OCI-LY3 (cell line): ENCODE results near the gene KHDC4.

Experiments
- CTCF ChIP-seq: fragments of 200-600, 300-600 bp; sonication (generic); IDR thresholded peaks from 2 replicates; pipeline ENCODE4 v1.5.1; 2014; ENCODE audit warnings: antibody characterized with exemption, low read length, low read depth
- EZH2phosphoT487 ChIP-seq: fragments of 200-600 bp; shearing (Covaris generic); IDR thresholded peaks from 2 replicates; pipeline ENCODE4 v1.6.1; 2018; ENCODE audit warnings: antibody characterized with exemption, mixed run types, low read depth

- no peak for TF ChIP-seq CTCF
- no peak for TF ChIP-seq EZH2phosphoT487
Observed at GRCh38 chr1:155880950-155881349, 53.3 kb downstream of the KHDC4 start.
